ENCODE measurements around the gene SPATA9. TPM values are rescaled to one million over a fixed set of nuclear protein-coding genes. Genes with fewer than 3 reads are reported as not detected.

SPATA9 gene
- total RNA-seq, 6 donors from 2014 or later: 0.23 TPM; not detected in 5

GRCh38 chr5:95720094-95720786, 37.4 kb upstream of the SPATA9 start:
- H3K4me1 ChIP-seq: no peaks in the 10 kb centered on the region
- no peak overlapping the region for H3K4me3 ChIP-seq
- no peak overlapping the region for H3K27ac ChIP-seq
- TF ChIP-seq EP300 (IDR thresholded peaks at IDR 0.05) (no peak), POLR2AphosphoS5 (IDR thresholded peaks at IDR 0.05) (no peak), CTCF (IDR thresholded peaks at IDR 0.05) (no peak), POLR2A (IDR thresholded peaks at IDR 0.05) (no peak)
- no peak for DNase-seq
- ATAC-seq (ENCODE audit: low FRiP score in 2 of 2): peak in 1 of 2 donors; percentile 78
- no peaks in the 10 kb centered on the region for H3K9me3 ChIP-seq
- no peaks in the 10 kb centered on the region for H3K27me3 ChIP-seq
- 55 to 61% methylated on average over 3 of the region's 3 CpGs for WGBS, 2 donors
- H3K36me3 ChIP-seq: no peaks in the 10 kb centered on the region

- 83 to 94% methylated on average over 2 of the region's 2 CpGs for WGBS, 2 donors
- H3K27ac ChIP-seq: no peak overlapping the region
- H3K4me1 ChIP-seq: peaks cover 0 to 4% (median 0%) of the 10 kb centered on the region in 4 donors
- no peak for ATAC-seq (ENCODE audit: low FRiP score in 2 of 2)
- no peaks in the 10 kb centered on the region for H3K36me3 ChIP-seq
- no peak overlapping the region for H3K4me3 ChIP-seq
- TF ChIP-seq EP300 (IDR thresholded peaks at IDR 0.05) (no peak), CTCF (IDR thresholded peaks at IDR 0.05) (no peak), POLR2AphosphoS5 (IDR thresholded peaks at IDR 0.05) (no peak), POLR2A (IDR thresholded peaks at IDR 0.05) (no peak)
- no peaks in the 10 kb centered on the region for H3K9me3 ChIP-seq
- no peak for DNase-seq
- no peaks in the 10 kb centered on the region for H3K27me3 ChIP-seq
These were observed 35.9 kb upstream of the SPATA9 start for GRCh38 chr5:95718738-95719137.

GRCh38 chr5:95718203-95718602, 35.4 kb upstream of the SPATA9 start:
- 38 to 56% methylated on average over 2 of the region's 2 CpGs for WGBS, 2 donors
- H3K27ac ChIP-seq: no peak overlapping the region
- no peak for DNase-seq
- no peaks in the 10 kb centered on the region for H3K9me3 ChIP-seq
- H3K4me3 ChIP-seq: no peak overlapping the region
- TF ChIP-seq POLR2AphosphoS5 (IDR thresholded peaks at IDR 0.05) (no peak), EP300 (IDR thresholded peaks at IDR 0.05) (no peak), POLR2A (IDR thresholded peaks at IDR 0.05) (no peak), CTCF (IDR thresholded peaks at IDR 0.05) (no peak)
- H3K36me3 ChIP-seq: no peaks in the 10 kb centered on the region
- no peak for ATAC-seq (ENCODE audit: low FRiP score in 2 of 2)
- no peaks in the 10 kb centered on the region for H3K27me3 ChIP-seq
- peaks cover 0 to 4% (median 0%) of the 10 kb centered on the region in 4 donors for H3K4me1 ChIP-seq

- DNase-seq (no peak), ATAC-seq (ENCODE audit: low FRiP score in 2 of 2) (no peak)
- Histone ChIP-seq H3K27me3 (no peaks in the 10 kb centered on the region), H3K36me3 (no peaks in the 10 kb centered on the region), H3K9me3 (no peaks in the 10 kb centered on the region), H3K27ac (no peak overlapping the region), H3K4me1 (peaks cover 0 to 4% (median 0%) of the 10 kb centered on the region in 4 donors), H3K4me3 (no peak overlapping the region)
- TF ChIP-seq EP300 (IDR thresholded peaks at IDR 0.05) (no peak), POLR2A (IDR thresholded peaks at IDR 0.05) (no peak), POLR2AphosphoS5 (IDR thresholded peaks at IDR 0.05) (no peak), CTCF (IDR thresholded peaks at IDR 0.05) (no peak)
- WGBS, 2 donors: 81 to 89% methylated on average over 2 of the region's 2 CpGs
These were observed 34.6 kb upstream of the SPATA9 start for GRCh38 chr5:95717439-95717838.

All from upper lobe of left lung (tissue), 6 donors.